ENCODE data around the gene CAV1. TPM values are rescaled to one million over a fixed set of nuclear protein-coding genes. Genes with fewer than 3 reads are reported as not detected.

CAV1 gene
- total and polyA plus RNA-seq, 2 of the 4 experiments (the other 2 are of a cell fraction) = 1,592 to 1,808 TPM

- TF ChIP-seq NFE2L2 (IDR thresholded peaks at IDR 0.05; ENCODE audit: low read depth, low read length) (no peak), CTCF (conservative IDR thresholded peaks at IDR 0.05; ENCODE audit: low read depth, low read length) (no peak), MXI1 (IDR thresholded peaks at IDR 0.05; ENCODE audit: borderline replicate concordance, low read depth, low read length) (no peak), SMC3 (IDR thresholded peaks at IDR 0.05; ENCODE audit: low read depth, low read length) (no peak), CHD1 (IDR thresholded peaks at IDR 0.05; ENCODE audit: low read depth, low read length) (no peak), RFX5 (IDR thresholded peaks at IDR 0.05; ENCODE audit: low read depth, low read length) (no peak), MAZ (IDR thresholded peaks at IDR 0.05; ENCODE audit: borderline replicate concordance, low read depth, low read length) (no peak), POLR2A (IDR thresholded peaks at IDR 0.05; ENCODE audit: low read depth, low read length) (no peak)
- Histone ChIP-seq H4K20me1 (ENCODE audit: insufficient read depth, low read length) (no peaks in the 10 kb centered on the region), H3K79me1 (ENCODE audit: low read depth in 1 of 2, low read length in 2 of 2) (peaks cover 2 to 13% of the 10 kb centered on the region in 2 experiments; a peak in 2 of 4 replicates), H2BK15ac (ENCODE audit: low read depth, low read length) (peak overlapping the region; percentile 100), H3K9me3 (ENCODE audit: control insufficient read depth, insufficient read depth, low read length) (no peaks in the 10 kb centered on the region), H3K9ac (ENCODE audit: low read depth, low read length) (peak overlapping the region; percentile 9; the same call in 1 of the 2 replicates), H3K4me3 (ENCODE audit: insufficient read depth, low read depth, low read length) (no peak overlapping the region), H3K23ac (ENCODE audit: low read depth, low read length) (peak overlapping the region; percentile 97), H3K18ac (ENCODE audit: low read depth, low read length) (peak overlapping the region; percentile 99), H3K4me2 (ENCODE audit: low read depth, low read length) (no peak overlapping the region; the same call in 1 of the 2 replicates), H3K36me3 (ENCODE audit: control insufficient read depth, insufficient read depth, low read length) (no peaks in the 10 kb centered on the region), H2AFZ (replicated peaks; ENCODE audit: low read length, poor library complexity) (peak overlapping the region; percentile 73), H3K4ac (ENCODE audit: low read depth, low read length) (peak overlapping the region; percentile 96), H3K56ac (ENCODE audit: extremely low read depth, insufficient read depth, low read length) (peak overlapping the region; percentile 61), H2AK5ac (ENCODE audit: low read depth, low read length) (peak overlapping the region; percentile 97), H4K5ac (ENCODE audit: low read depth, low read length) (peak overlapping the region; percentile 99), H2AK9ac (replicated peaks; ENCODE audit: low read depth, low read length, poor library complexity) (peak overlapping the region; percentile 84), H4K8ac (ENCODE audit: low read depth in 2 of 2, low read length in 2 of 2) (peak overlapping the region; percentile 83 to 97), H4K91ac (ENCODE audit: insufficient read depth, low read depth, low read length) (peak overlapping the region; percentile 100), H3K27ac (ENCODE audit: insufficient read depth, low read length) (peak overlapping the region; percentile 80), H3K4me1 (ENCODE audit: control insufficient read depth, insufficient read depth, low read length) (peaks cover 15% of the 10 kb centered on the region), H3K14ac (replicated peaks; ENCODE audit: low read depth, low read length) (peak overlapping the region; percentile 99), H3K9me1 (ENCODE audit: insufficient read depth, low read length) (peaks cover 11% of the 10 kb centered on the region), H2BK120ac (ENCODE audit: low read depth, low read length) (peak overlapping the region; percentile 100), H2BK5ac (ENCODE audit: low read depth, low read length, poor library complexity, severe bottlenecking) (peak overlapping the region; percentile 91), H2BK20ac (ENCODE audit: low read depth, low read length) (peak overlapping the region; percentile 100), H3K27me3 (ENCODE audit: control insufficient read depth, insufficient read depth, low read length) (no peaks in the 10 kb centered on the region)
- ChIA-PET POLR2A (ENCODE audit: unreplicated experiment) (no interaction called here), CTCF (interaction anchor here (0.6 to 1.0 kb wide), 3 partner anchors 11 to 312 kb away, joined by 3 to 4 read pairs (median 3); no protein-coding TSS in a partner anchor)
- in situ Hi-C loops (cut with MboI; ENCODE audit: low sequenced_read_pairs) = no loop called here
- ATAC-seq (ENCODE audit: low read depth) (peak; percentile 6), DNase-seq (no peak)
- no TSS peak for BruUV-seq (replicated peaks)
- dilution Hi-C loops (cut with HindIII; ENCODE audit: low sequenced_read_pairs, unreplicated experiment) = no loop called here
- intact Hi-C loops (cut with micrococcal nuclease) = no loop called here
These were observed 45.5 kb downstream of the CAV1 start for GRCh38 chr7:116570306-116570705.
